Uterus (tissue), 4 donors: Measurements from ENCODE around the gene CBLN3. TPM values are rescaled to one million over a fixed set of nuclear protein-coding genes. Genes with fewer than 3 reads are reported as not detected.

Experiments
- DNase-seq, 2 donors: peaks; one replicate each; pipeline ENCODE4 v3.0.0-alpha.2; 2019 to 2020
- H3K27ac ChIP-seq, 2 donors: fragments of 200-600 bp; sonication (generic); 1 replicate in 1 of 2; 2 replicates in 1 of 2; pipeline ENCODE4 v1.5.1; 2016 to 2018
- H3K27me3 ChIP-seq, 2 donors: fragments of 200-600 bp; sonication (generic); one replicate each; pipeline ENCODE4 v1.5.1; 2018 to 2019; ENCODE audit warnings: control low read depth in 1 of 2
- H3K36me3 ChIP-seq, 2 donors: fragments of 200-600 bp; sonication (generic); one replicate each; pipeline ENCODE4 v1.5.1; 2019; ENCODE audit warnings: control low read depth in 1 of 2
- H3K4me1 ChIP-seq, 2 donors: fragments of 200-600 bp; sonication (generic); one replicate each; pipeline ENCODE4 v1.5.1; 2018 to 2019; ENCODE audit warnings: control low read depth in 1 of 2
- H3K4me3 ChIP-seq, 2 donors: fragments of 200-600 bp; sonication (generic); 1 replicate in 1 of 2; 2 replicates in 1 of 2; pipeline ENCODE4 v1.5.1; 2018 to 2019; ENCODE audit warnings: mild to moderate bottlenecking in 1 of 2
- H3K9me3 ChIP-seq, 2 donors: fragments of 200-600 bp; sonication (generic); one replicate each; pipeline ENCODE4 v1.5.1; 2019; ENCODE audit warnings: control low read depth in 1 of 2
- CTCF ChIP-seq, 4 experiments: fragments of 200-600 bp in 2 of 4; fragments of 450-650 bp in 2 of 4; sonication (generic) in 2 of 4; IDR thresholded peaks; one replicate each; pipeline ENCODE4 v1.5.1; 2016 to 2019; ENCODE audit warnings: antibody characterized with exemption in 4 of 4, mild to moderate bottlenecking in 2 of 4, moderate library complexity in 1 of 4
- POLR2A ChIP-seq, 2 donors: fragments of 450-650 bp; IDR thresholded peaks; one replicate each; pipeline ENCODE4 v1.6.1; 2016; ENCODE audit warnings: antibody characterized with exemption in 2 of 2, mild to moderate bottlenecking in 1 of 2, moderate library complexity in 1 of 2
- intact Hi-C: fragments of 100-400 bp; cut with DNase I; formaldehyde crosslinking; loops from one replicate; pipeline ENCODE4 v1.15.1; 2023; ENCODE audit warnings: low total_unique reads
- total RNA-seq, 4 donors: library from RNA; depleted of rRNA in 3 of 4; stranded (reverse); fragments of >200 nt in 3 of 4; gene quantifications; one replicate each; pipeline versions ENCODE4 v1.1.0 to v1.2.4, GENCODE V29; 2014 to 2023
- donor health status: DM: yes; HTN: yes; CAD: no.

The CBLN3 gene
- total RNA-seq, 4 donors from 2014 or later, result 1.3 to 3.3 (median 3.2) TPM; not detected in 1

- intact Hi-C loops, result no loop called here
- peaks cover 0 to 7% of the 10 kb centered on the region in 2 donors for H3K4me1 ChIP-seq
- no peak overlapping the region for H3K27ac ChIP-seq
- TF ChIP-seq CTCF (IDR thresholded peaks at IDR 0.05), result no peak
- TF ChIP-seq POLR2A (IDR thresholded peaks at IDR 0.05), result no peak
- DNase-seq, result no peak
- no peaks in the 10 kb centered on the region for H3K27me3 ChIP-seq
- H3K4me3 ChIP-seq, result no peak overlapping the region
- no peaks in the 10 kb centered on the region for H3K9me3 ChIP-seq
- H3K36me3 ChIP-seq, result no peaks in the 10 kb centered on the region
These were observed 33.6 kb downstream of the CBLN3 start for GRCh38 chr14:24395609-24396582.

- DNase-seq, result no peak
- peaks cover 0 to 4% of the 10 kb centered on the region in 2 donors for H3K4me1 ChIP-seq
- TF ChIP-seq POLR2A (IDR thresholded peaks at IDR 0.05) (no peak), CTCF (IDR thresholded peaks at IDR 0.05) (no peak)
- H3K4me3 ChIP-seq, result no peak overlapping the region
- intact Hi-C loops, result no loop called here
- H3K27ac ChIP-seq, result no peak overlapping the region
- no peaks in the 10 kb centered on the region for H3K36me3 ChIP-seq
- H3K9me3 ChIP-seq, result no peaks in the 10 kb centered on the region
- no peaks in the 10 kb centered on the region for H3K27me3 ChIP-seq
These were observed 35.2 kb downstream of the CBLN3 start for GRCh38 chr14:24394275-24394674.

- no peak overlapping the region for H3K4me3 ChIP-seq
- no peaks in the 10 kb centered on the region for H3K36me3 ChIP-seq
- no peak for DNase-seq
- H3K27me3 ChIP-seq, result no peaks in the 10 kb centered on the region
- no peaks in the 10 kb centered on the region for H3K9me3 ChIP-seq
- H3K27ac ChIP-seq, result no peak overlapping the region
- no peaks in the 10 kb centered on the region for H3K4me1 ChIP-seq
- intact Hi-C loops, result no loop called here
- TF ChIP-seq CTCF (IDR thresholded peaks at IDR 0.05), result no peak
- no peak for TF ChIP-seq POLR2A (IDR thresholded peaks at IDR 0.05)
These were observed 37.0 kb downstream of the CBLN3 start for GRCh38 chr14:24392325-24393091.

GRCh38 chr14:24390701-24391468 is 38.6 kb downstream of the CBLN3 start:
- DNase-seq, result no peak
- no peak for TF ChIP-seq CTCF (IDR thresholded peaks at IDR 0.05)
- TF ChIP-seq POLR2A (IDR thresholded peaks at IDR 0.05), result no peak
- H3K27me3 ChIP-seq, result no peaks in the 10 kb centered on the region
- no peak overlapping the region for H3K4me3 ChIP-seq
- H3K4me1 ChIP-seq, result no peaks in the 10 kb centered on the region
- H3K27ac ChIP-seq, result no peak overlapping the region
- intact Hi-C loops, result no loop called here
- H3K9me3 ChIP-seq, result no peaks in the 10 kb centered on the region
- H3K36me3 ChIP-seq, result no peaks in the 10 kb centered on the region
